ENCODE results near the gene HAND1.

Gene HAND1

GRCh38 chr5:154520861-154521453, 42.9 kb upstream of the HAND1 start:
- no peaks in the 10 kb centered on the region for H3K27me3 ChIP-seq (ENCODE audit: insufficient read depth, low read depth)
- H3K9ac ChIP-seq = no peak overlapping the region
- H4K20me1 ChIP-seq (ENCODE audit: insufficient read depth) = no peaks in the 10 kb centered on the region
- no peak overlapping the region for H3K4me3 ChIP-seq (IDR thresholded peaks at IDR 0.05; ENCODE audit: insufficient read depth, low read depth, low read length)
- no peaks in the 10 kb centered on the region for H3K79me2 ChIP-seq (ENCODE audit: insufficient read depth, low read depth)
- TF ChIP-seq CTCF (conservative IDR thresholded peaks at IDR 0.05; ENCODE audit: low read depth, low read length) = peak; percentile 77
- no peak overlapping the region for H2AFZ ChIP-seq (ENCODE audit: low read depth)
- H3K4me2 ChIP-seq = no peak overlapping the region
- H3K27ac ChIP-seq = no peak overlapping the region
- no peaks in the 10 kb centered on the region for H3K36me3 ChIP-seq (ENCODE audit: insufficient read depth)
- no peaks in the 10 kb centered on the region for H3K4me1 ChIP-seq (ENCODE audit: low read depth, poor library complexity, severe bottlenecking)

- H2AFZ ChIP-seq (ENCODE audit: low read depth) = no peak overlapping the region
- H3K4me1 ChIP-seq (ENCODE audit: low read depth, poor library complexity, severe bottlenecking) = peaks cover 4% of the 10 kb centered on the region
- H3K4me2 ChIP-seq = no peak overlapping the region
- H3K27ac ChIP-seq = no peak overlapping the region
- no peaks in the 10 kb centered on the region for H3K79me2 ChIP-seq (ENCODE audit: insufficient read depth, low read depth)
- H3K4me3 ChIP-seq (IDR thresholded peaks at IDR 0.05; ENCODE audit: insufficient read depth, low read depth, low read length) = no peak overlapping the region
- H3K9ac ChIP-seq = no peak overlapping the region
- no peaks in the 10 kb centered on the region for H3K36me3 ChIP-seq (ENCODE audit: insufficient read depth)
- no peaks in the 10 kb centered on the region for H4K20me1 ChIP-seq (ENCODE audit: insufficient read depth)
- no peak for TF ChIP-seq CTCF (conservative IDR thresholded peaks at IDR 0.05; ENCODE audit: low read depth, low read length)
- no peaks in the 10 kb centered on the region for H3K27me3 ChIP-seq (ENCODE audit: insufficient read depth, low read depth)
Observed at GRCh38 chr5:154519359-154519758, 41.3 kb upstream of the HAND1 start.

- Histone ChIP-seq H3K4me1 (ENCODE audit: low read depth, poor library complexity, severe bottlenecking) (peaks cover 13% of the 10 kb centered on the region), H3K4me2 (no peak overlapping the region), H3K27me3 (ENCODE audit: insufficient read depth, low read depth) (no peaks in the 10 kb centered on the region), H3K9ac (no peak overlapping the region), H3K4me3 (IDR thresholded peaks at IDR 0.05; ENCODE audit: insufficient read depth, low read depth, low read length) (no peak overlapping the region), H3K36me3 (ENCODE audit: insufficient read depth) (no peaks in the 10 kb centered on the region), H4K20me1 (ENCODE audit: insufficient read depth) (no peaks in the 10 kb centered on the region), H2AFZ (ENCODE audit: low read depth) (no peak overlapping the region), H3K27ac (no peak overlapping the region), H3K79me2 (ENCODE audit: insufficient read depth, low read depth) (no peaks in the 10 kb centered on the region)
- TF ChIP-seq CTCF (conservative IDR thresholded peaks at IDR 0.05; ENCODE audit: low read depth, low read length) = no peak
Observed at GRCh38 chr5:154518438-154518867, 40.4 kb upstream of the HAND1 start.

- Histone ChIP-seq H3K79me2 (ENCODE audit: insufficient read depth, low read depth) (no peaks in the 10 kb centered on the region), H3K4me2 (no peak overlapping the region), H3K36me3 (ENCODE audit: insufficient read depth) (no peaks in the 10 kb centered on the region), H3K9ac (no peak overlapping the region), H3K4me3 (IDR thresholded peaks at IDR 0.05; ENCODE audit: insufficient read depth, low read depth, low read length) (no peak overlapping the region), H3K4me1 (ENCODE audit: low read depth, poor library complexity, severe bottlenecking) (peaks cover 18% of the 10 kb centered on the region), H4K20me1 (ENCODE audit: insufficient read depth) (no peaks in the 10 kb centered on the region), H3K27ac (no peak overlapping the region), H3K27me3 (ENCODE audit: insufficient read depth, low read depth) (no peaks in the 10 kb centered on the region), H2AFZ (ENCODE audit: low read depth) (no peak overlapping the region)
- TF ChIP-seq CTCF (conservative IDR thresholded peaks at IDR 0.05; ENCODE audit: low read depth, low read length) = no peak
Observed at GRCh38 chr5:154517810-154518437, 39.9 kb upstream of the HAND1 start.
